NCI-H146 (cell line): Measurements from ENCODE around the gene SELENOM.
"Not testable (repeated sequence)": the region's sequence is repeated elsewhere in the genome, so short reads cannot be mapped to it uniquely, and the experiment has no call there.

Experiments used
- DNase-seq: peaks from one replicate; lab custom pipeline; 2025; lab: John Stamatoyannopoulos, UW

SELENOM gene

GRCh38 chr22:31130873-31131272, 23.5 kb upstream of the SELENOM start:
- no peak for DNase-seq

GRCh38 chr22:31128156-31128555, 20.8 kb upstream of the SELENOM start:
- no peak for DNase-seq

- DNase-seq, result no peak
These were observed 19.9 kb upstream of the SELENOM start for GRCh38 chr22:31127181-31127772.

- DNase-seq, result no peak
These were observed 19.5 kb upstream of the SELENOM start for GRCh38 chr22:31126869-31127175.

- no peak for DNase-seq
These were observed 18.9 kb upstream of the SELENOM start for GRCh38 chr22:31126128-31126868.

- no peak for DNase-seq
These were observed 18.3 kb upstream of the SELENOM start for GRCh38 chr22:31125521-31126117.

- DNase-seq, result no peak
These were observed 17.6 kb upstream of the SELENOM start for GRCh38 chr22:31124811-31125465.

GRCh38 chr22:31124290-31124689, 16.9 kb upstream of the SELENOM start:
- DNase-seq, result no peak

- no peak for DNase-seq
These were observed 15.9 kb upstream of the SELENOM start for GRCh38 chr22:31123292-31123602.

GRCh38 chr22:31122532-31123291, 15.3 kb upstream of the SELENOM start, which contains the start of gene INPP5J:
Gene INPP5J (plus strand): TSS chr22:31122966. CDS start chr22:31123015, 49 bp downstream.
- DNase-seq, result peak; percentile 72

- DNase-seq, result no peak
These were observed 14.8 kb upstream of the SELENOM start for GRCh38 chr22:31122196-31122531.

- no peak for DNase-seq
These were observed 14.0 kb upstream of the SELENOM start for GRCh38 chr22:31121403-31121802.

GRCh38 chr22:31120642-31121041, 13.3 kb upstream of the SELENOM start:
- DNase-seq, result no peak

GRCh38 chr22:31120230-31120629, 12.9 kb upstream of the SELENOM start:
- no peak for DNase-seq

GRCh38 chr22:31119026-31119717, 11.8 kb upstream of the SELENOM start:
- DNase-seq, result no peak

GRCh38 chr22:31118046-31118820, 10.9 kb upstream of the SELENOM start:
- DNase-seq, result no peak

- not testable (repeated sequence) for DNase-seq
These were observed 5.3 kb upstream of the SELENOM start for GRCh38 chr22:31112547-31113091.

- DNase-seq, result no peak
These were observed 488 bp upstream of the SELENOM start for GRCh38 chr22:31107894-31108218.

GRCh38 chr22:31106731-31107177, 614 bp downstream of the SELENOM start:
- no peak for DNase-seq

GRCh38 chr22:31106001-31106571, 1.3 kb downstream of the SELENOM start:
- no peak for DNase-seq
